Central memory CD8-positive, alpha-beta T cell (primary cell): ENCODE data around the gene KRT73.

Experiments
- ATAC-seq: fragments of 150-1000 bp; cut with Tn5 transposase; replicated peaks from 2 replicates; pipeline ENCODE4 v1.10.0; 2022; ENCODE audit warnings: mild to moderate bottlenecking, moderate FRiP score, moderate number of reproducible peaks; ENCODE audit not compliant: poor library complexity, severe bottlenecking; ENCODE audit errors: extremely low read depth
- DNase-seq, 2 donors: peaks; one replicate each; pipeline ENCODE4 v3.0.0; 2021; ENCODE audit warnings: low spot score in 2 of 2
- H3K27ac Mint-ChIP-seq: one replicate; pipeline ENCODE4 v1.8.0; 2022; ENCODE audit warnings: low read depth, mild to moderate bottlenecking, moderate library complexity, mixed read lengths
- H3K27me3 Mint-ChIP-seq: one replicate; pipeline ENCODE4 v1.8.0; 2022; ENCODE audit warnings: mixed read lengths
- H3K36me3 Mint-ChIP-seq: one replicate; pipeline ENCODE4 v1.8.0; 2022; ENCODE audit warnings: mild to moderate bottlenecking, moderate library complexity, mixed read lengths; ENCODE audit not compliant: insufficient read depth
- H3K4me1 Mint-ChIP-seq: one replicate; pipeline ENCODE4 v1.8.0; 2022; ENCODE audit warnings: mixed read lengths
- H3K4me3 Mint-ChIP-seq: one replicate; pipeline ENCODE4 v1.8.0; 2022; ENCODE audit warnings: mild to moderate bottlenecking, moderate library complexity, mixed read lengths
- H3K9me3 Mint-ChIP-seq: one replicate; pipeline ENCODE4 v1.8.0; 2022; ENCODE audit warnings: mixed read lengths

Gene KRT73

DNA sequence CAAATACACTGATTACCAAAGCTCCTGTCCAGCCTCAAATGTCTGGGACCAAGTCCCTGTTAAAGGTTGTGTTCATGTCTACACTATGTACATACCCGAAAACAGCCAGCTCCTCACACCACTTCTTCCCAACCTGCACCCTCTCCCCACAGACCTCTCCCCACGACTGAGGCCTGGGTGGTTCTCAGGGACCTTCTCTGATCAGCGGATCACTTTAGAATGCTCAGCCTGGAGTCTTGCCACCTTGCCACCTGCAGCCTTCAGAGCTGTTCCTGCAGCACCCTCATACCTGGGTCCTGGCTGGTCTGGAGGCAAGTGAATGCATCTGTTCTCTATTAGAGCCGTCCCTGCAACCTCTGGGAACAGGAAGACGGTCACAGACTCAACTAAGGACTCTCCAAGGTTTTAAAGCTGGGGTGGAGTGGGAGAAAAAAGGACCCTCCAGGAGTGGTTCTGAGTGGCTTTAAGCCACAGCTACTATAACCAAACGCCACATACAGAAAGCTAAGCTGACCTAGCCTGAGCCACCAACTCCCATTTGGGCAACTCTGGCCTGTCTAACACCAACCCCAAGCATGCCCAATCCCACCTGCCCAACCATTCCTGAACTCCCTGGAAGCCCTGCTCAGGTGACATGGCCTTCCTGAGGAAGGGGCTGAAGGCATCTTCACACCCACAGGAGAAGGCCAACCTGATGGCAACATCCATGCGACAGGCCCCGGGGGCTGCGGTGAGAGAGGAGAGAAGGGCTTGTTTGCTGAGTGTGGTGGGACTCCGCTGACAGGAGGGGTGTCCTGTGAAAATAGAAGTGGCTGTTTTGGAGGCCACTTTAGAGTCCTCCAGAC lies 25.1 kb upstream of the KRT73 start:
- peak overlapping the region; percentile 99 for H3K27ac Mint-ChIP-seq
- H3K27me3 Mint-ChIP-seq = no peaks in the 10 kb centered on the region
- no peaks in the 10 kb centered on the region for H3K9me3 Mint-ChIP-seq
- H3K4me3 Mint-ChIP-seq = no peak overlapping the region
- peaks cover 7% of the 10 kb centered on the region for H3K36me3 Mint-ChIP-seq
- ATAC-seq (no peak), DNase-seq (no peak)
- peaks cover 71% of the 10 kb centered on the region for H3K4me1 Mint-ChIP-seq

DNA sequence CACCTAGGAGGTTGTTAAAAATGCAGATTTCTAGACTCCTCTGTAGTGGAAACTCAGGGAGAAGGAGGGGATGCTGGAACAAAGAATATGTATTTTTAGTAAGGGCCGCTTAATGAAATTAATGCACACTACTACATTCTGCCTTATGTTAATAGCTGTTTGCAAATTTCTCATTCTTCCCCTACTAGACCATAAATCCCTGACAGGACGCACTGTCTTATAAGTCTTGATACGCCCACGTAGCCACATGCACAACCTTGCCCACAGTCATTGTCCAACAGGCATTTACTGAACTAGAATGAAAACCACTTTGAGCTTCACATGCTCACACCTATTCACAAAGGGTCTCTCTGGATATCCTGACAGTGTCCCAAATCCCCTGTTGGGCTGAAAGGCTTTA lies 23.1 kb upstream of the KRT73 start:
- H3K4me3 Mint-ChIP-seq = peak overlapping the region; percentile 28

DNA sequence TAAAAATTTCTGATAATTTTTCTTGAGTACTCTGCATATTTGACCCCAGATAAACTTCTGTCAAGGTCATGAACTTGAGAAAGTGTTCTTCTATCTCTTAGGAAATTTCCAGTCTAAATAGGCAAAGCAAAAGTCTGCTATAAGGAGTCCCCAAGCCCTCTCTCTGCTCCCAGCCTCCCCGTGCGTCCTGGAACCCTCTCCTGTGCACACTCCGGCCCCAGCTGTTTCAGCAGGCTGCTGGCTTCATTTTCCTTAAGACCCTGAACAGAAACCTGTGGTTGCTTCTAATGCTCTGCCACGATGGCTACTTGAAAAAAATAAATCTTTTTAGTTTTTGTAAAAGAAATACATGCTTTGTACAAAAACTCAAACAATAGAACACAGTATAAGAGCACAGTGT lies 18.9 kb upstream of the KRT73 start:
- Mint-ChIP-seq H3K4me1 (peaks cover 44% of the 10 kb centered on the region), H3K27me3 (no peaks in the 10 kb centered on the region), H3K4me3 (no peak overlapping the region), H3K9me3 (no peaks in the 10 kb centered on the region), H3K36me3 (peaks cover 2% of the 10 kb centered on the region), H3K27ac (no peak overlapping the region)
- ATAC-seq (no peak), DNase-seq (no peak)

More for the DNA sequence above, 23.1 kb upstream of the KRT73 start:
- H3K27ac Mint-ChIP-seq = peak overlapping the region; percentile 60
- DNase-seq = peak; percentile 2 to 10
- H3K4me1 Mint-ChIP-seq = peaks cover 57% of the 10 kb centered on the region
- no peaks in the 10 kb centered on the region for H3K27me3 Mint-ChIP-seq
- H3K9me3 Mint-ChIP-seq = no peaks in the 10 kb centered on the region
- H3K36me3 Mint-ChIP-seq = peaks cover 7% of the 10 kb centered on the region
- ATAC-seq = no peak

DNA sequence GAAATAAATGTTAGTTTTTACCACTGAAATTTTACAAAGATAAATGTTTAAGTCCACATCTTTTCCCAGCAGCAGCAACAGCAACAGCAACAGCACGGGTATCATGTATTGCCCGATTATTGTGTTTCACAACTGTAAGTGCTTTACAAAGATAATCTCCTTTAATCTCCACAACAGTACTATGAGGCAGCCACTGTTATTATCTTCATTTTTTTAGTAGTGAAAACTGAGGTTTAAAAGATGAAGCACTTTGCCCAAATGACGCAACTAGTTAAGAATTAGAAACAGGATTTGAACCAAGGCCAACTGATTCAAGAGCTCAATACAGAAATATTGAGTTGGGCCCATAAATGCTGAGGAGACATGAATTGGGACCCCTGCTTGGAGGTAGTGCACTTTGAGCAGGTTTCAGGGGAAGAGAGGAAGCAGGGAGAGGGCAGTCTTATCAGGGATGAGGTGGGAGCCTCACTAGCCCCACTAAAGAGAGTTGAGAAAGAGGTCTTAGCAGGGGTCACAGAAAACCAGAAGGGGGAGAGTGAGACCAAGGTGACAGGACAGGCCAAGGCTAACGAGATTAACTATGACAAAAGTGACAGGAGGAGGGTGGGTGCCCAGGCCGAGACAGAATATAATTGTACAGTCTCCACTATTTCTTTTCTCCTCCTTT lies 18.4 kb upstream of the KRT73 start:
- H3K4me3 Mint-ChIP-seq = no peak overlapping the region
- H3K9me3 Mint-ChIP-seq = no peaks in the 10 kb centered on the region
- H3K27me3 Mint-ChIP-seq = no peaks in the 10 kb centered on the region
- peaks cover 43% of the 10 kb centered on the region for H3K4me1 Mint-ChIP-seq
- H3K36me3 Mint-ChIP-seq = peaks cover 2% of the 10 kb centered on the region
- DNase-seq (no peak), ATAC-seq (no peak)
- no peak overlapping the region for H3K27ac Mint-ChIP-seq

DNA sequence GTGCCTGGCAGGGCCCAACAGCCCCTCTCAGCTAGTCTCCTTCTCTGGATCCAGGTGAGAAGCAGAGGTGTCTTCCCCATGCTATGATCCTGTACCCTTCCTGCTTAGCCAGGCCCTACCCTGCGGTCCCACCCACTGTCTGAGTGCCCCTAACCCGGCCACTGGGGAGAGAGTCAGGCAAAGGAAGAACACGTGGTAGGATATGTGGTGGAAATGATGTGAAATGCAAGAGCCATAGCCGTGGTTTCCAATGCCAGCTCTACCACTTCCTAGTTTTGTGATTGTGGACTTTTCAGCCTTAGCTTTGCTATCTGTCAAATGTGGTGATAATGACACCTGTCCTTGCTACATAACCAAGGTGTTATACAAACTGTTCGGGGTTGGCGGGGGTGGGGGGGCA lies 17.8 kb upstream of the KRT73 start:
- Mint-ChIP-seq H3K9me3 (no peaks in the 10 kb centered on the region), H3K4me3 (no peak overlapping the region), H3K27me3 (no peaks in the 10 kb centered on the region), H3K4me1 (peaks cover 38% of the 10 kb centered on the region), H3K36me3 (peaks cover 2% of the 10 kb centered on the region), H3K27ac (no peak overlapping the region)
- DNase-seq (peak in 1 of 2 donors; percentile 9), ATAC-seq (peak; percentile 67)

DNA sequence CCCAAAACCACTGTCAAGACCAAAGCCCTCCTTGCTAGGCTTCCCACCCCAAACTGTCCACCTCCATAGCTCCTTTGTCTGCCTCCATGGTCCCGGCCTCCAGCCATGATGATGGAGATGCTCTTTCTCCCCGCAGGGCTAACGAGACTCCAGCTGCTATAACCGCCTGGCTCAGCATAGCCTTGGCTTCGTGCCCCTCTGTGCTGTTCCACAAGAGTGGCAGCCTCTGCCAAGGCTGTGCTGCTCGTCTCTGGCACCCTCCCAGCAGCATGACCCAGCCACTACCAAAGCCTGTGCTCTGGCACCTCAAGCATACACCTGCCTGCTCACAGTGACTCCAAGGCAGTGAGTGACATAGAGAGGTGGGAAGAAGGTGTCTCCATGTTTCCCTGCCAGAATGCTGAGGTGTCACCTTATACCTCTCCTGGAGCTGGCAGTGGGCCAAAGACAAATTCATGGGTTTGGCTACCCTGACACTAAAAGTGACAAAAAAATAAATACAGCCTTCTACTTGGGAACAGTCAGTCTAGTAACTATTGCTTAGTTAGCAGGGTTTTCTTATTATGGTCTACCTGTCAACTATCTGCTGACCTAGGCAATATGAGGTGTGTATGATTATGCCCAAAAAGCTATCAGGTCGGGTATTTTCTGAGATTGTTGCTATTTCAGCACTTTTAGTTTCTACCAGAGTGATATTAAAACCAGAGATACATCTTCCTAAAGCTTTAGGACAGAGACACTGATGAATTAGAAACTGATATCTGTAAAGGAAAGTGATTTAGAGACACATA lies 16.1 kb upstream of the KRT73 start:
- peaks cover 2% of the 10 kb centered on the region for H3K36me3 Mint-ChIP-seq
- ATAC-seq (no peak), DNase-seq (no peak)
- H3K27ac Mint-ChIP-seq = no peak overlapping the region
- H3K4me3 Mint-ChIP-seq = no peak overlapping the region
- no peaks in the 10 kb centered on the region for H3K9me3 Mint-ChIP-seq
- H3K27me3 Mint-ChIP-seq = no peaks in the 10 kb centered on the region
- peaks cover 52% of the 10 kb centered on the region for H3K4me1 Mint-ChIP-seq

DNA sequence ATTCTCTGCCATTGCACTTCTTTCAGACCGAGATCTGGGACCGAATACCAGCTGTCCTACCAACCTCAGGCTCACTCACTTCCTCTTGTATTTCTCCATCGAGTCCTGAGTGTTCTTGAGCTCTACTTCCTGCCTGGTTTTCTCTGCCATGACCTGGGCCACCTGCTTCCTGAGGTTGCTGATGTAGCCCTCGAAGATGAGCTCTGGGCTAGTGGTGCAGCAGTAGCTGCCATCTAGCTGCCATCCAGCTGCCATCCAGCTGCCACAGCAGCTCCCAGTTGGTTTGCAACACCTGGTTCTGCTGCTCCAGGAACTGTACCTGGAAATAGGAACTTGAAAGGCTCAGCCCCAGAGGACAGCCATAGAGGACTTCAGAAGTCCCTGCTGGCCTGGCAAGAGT lies 15.0 kb upstream of the KRT73 start:
- peak; percentile 44 for ATAC-seq
- Mint-ChIP-seq H3K4me3 (no peak overlapping the region), H3K9me3 (no peaks in the 10 kb centered on the region), H3K4me1 (peaks cover 55% of the 10 kb centered on the region), H3K36me3 (peaks cover 2% of the 10 kb centered on the region), H3K27ac (no peak overlapping the region), H3K27me3 (no peaks in the 10 kb centered on the region)
- peak in 1 of 2 donors; percentile 9 for DNase-seq

DNA sequence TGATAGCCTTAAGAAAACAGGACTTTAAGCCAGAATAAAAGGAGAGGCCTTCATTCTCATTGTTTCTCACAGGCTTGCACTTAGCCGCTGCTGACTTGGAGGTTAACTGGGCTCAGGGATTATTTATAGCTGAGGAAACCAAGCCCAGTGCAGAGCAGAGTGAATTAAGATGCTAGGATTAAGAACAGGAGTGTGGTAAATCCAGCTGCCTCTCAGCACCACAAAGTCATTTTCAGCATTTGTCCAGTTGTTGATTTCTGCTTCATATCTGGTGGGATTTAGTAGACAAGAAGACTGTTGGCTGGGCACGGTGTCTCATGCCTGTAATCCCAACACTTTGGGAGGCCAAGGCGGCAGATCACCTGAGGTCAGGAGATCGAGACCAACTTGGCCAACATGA lies 14.3 kb upstream of the KRT73 start:
- Mint-ChIP-seq H3K9me3 (no peaks in the 10 kb centered on the region), H3K27ac (peak overlapping the region; percentile 58)

DNA sequence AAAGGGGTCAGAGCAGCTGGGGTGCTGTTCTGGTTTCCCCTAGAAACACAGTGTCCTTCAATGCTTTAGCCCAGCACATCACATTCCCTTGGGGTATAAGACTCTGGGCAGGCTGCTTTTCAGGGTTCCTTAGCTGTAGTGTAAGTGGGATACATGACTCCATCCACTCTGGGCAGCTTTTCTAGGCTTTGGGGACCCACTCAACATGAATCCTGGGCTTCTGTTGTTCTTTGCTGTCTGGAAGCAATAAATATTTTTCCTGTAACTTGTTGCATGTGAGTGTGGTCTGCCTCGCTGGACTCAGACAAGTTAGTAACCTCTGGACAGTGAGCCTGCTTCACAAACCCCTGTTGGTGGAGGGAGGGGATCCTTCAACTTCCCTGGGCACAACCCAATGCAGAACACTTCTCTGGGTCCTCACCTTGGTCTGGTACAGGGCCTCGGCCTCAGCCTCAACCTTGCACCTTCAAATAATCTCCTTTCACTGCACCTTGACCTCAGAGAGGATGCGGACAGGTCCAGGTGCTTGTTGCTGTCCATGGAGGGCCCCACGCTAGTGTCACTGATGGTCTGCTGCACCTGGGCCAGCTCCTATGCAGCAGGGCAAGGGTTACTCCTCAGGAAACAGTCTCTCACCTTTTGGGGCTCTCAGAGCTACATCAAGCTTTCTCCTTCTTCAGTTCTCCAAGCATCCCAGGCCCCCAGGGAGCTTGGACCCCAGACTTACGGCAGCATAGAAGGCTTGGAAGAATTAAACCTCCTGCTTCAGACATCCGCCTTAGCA lies 13.5 kb upstream of the KRT73 start:
- H3K4me1 Mint-ChIP-seq = peaks cover 60% of the 10 kb centered on the region

More for the DNA sequence above, 14.3 kb upstream of the KRT73 start:
- peaks cover 2% of the 10 kb centered on the region for H3K36me3 Mint-ChIP-seq
- no peaks in the 10 kb centered on the region for H3K27me3 Mint-ChIP-seq
- no peak for ATAC-seq
- peak in 1 of 2 donors; percentile 3 for DNase-seq
- peaks cover 57% of the 10 kb centered on the region for H3K4me1 Mint-ChIP-seq
- H3K4me3 Mint-ChIP-seq = no peak overlapping the region

DNA sequence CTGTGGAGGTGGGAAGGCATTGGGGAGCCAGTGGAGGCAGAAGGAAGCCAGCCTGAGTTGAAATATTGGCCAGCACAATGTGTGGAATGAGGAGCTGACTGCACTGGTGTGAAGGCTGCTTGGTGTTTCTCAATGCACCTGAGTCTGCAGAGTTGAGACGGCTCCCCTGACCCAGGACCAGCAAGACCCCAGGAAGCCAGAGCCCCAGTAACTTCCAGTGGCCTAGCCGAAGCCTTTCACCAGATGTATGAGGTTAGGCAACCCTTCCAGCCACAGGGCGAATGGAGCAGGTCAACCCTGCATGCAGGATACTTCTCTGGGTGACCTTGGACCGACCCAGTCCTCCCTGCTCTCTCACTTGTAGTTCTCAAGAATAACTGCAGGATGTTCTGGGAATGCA lies 12.9 kb upstream of the KRT73 start:
- Mint-ChIP-seq H3K27me3 (no peaks in the 10 kb centered on the region), H3K9me3 (no peaks in the 10 kb centered on the region), H3K36me3 (peaks cover 2% of the 10 kb centered on the region), H3K27ac (peak overlapping the region; percentile 56), H3K4me3 (no peak overlapping the region), H3K4me1 (peaks cover 56% of the 10 kb centered on the region)
- DNase-seq = peak in 1 of 2 donors; percentile 5
- no peak for ATAC-seq

More for the DNA sequence above, 13.5 kb upstream of the KRT73 start:
- peaks cover 2% of the 10 kb centered on the region for H3K36me3 Mint-ChIP-seq
- H3K27ac Mint-ChIP-seq = peak overlapping the region; percentile 58
- DNase-seq = no peak
- no peaks in the 10 kb centered on the region for H3K27me3 Mint-ChIP-seq
- no peak overlapping the region for H3K4me3 Mint-ChIP-seq
- no peak for ATAC-seq
- no peaks in the 10 kb centered on the region for H3K9me3 Mint-ChIP-seq

DNA sequence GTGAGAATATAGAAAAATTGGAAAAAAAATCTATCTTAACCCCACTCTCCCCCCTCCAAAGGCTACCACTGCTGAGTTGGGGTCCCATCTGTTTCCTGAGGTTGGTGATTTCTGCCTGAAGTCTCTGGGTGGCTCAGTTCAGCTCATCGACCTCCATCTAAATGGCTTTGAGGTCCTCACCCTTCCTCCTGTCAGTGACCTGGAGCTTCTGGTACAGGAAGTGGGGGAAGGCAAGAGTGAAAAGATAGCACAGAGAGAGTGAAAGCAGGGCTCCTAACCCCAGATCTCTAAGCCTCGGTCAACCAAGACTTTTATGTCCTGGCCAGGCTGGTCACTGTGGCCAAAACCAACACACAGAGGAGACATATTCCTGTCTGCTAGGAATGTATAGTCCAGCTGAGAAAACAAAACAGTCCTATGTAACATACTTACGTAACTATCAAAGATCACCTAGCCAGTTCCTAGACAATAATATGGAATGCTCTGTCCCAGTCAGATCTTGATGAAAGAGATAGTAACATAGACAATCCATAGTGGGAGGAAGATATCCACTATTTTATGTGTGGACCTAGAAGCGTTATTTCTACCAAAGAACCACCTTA lies 12.3 kb upstream of the KRT73 start:
- H3K4me3 Mint-ChIP-seq = peak overlapping the region; percentile 34
- peak overlapping the region; percentile 56 for H3K27ac Mint-ChIP-seq
- H3K36me3 Mint-ChIP-seq = no peaks in the 10 kb centered on the region

More for the DNA sequence above, 12.3 kb upstream of the KRT73 start:
- Mint-ChIP-seq H3K9me3 (no peaks in the 10 kb centered on the region), H3K4me1 (peaks cover 52% of the 10 kb centered on the region), H3K27me3 (no peaks in the 10 kb centered on the region)
- DNase-seq (no peak), ATAC-seq (no peak)
